Liver (tissue), 9 donors: Measurements from ENCODE around the gene PITPNM3. TPM values are rescaled to one million over a fixed set of nuclear protein-coding genes. Genes with fewer than 3 reads are reported as not detected.

Source experiments
- DNase-seq: peaks from one replicate; pipeline ENCODE4 v3.0.0-alpha.2; 2017; ENCODE audit warnings: low spot score
- H3K27ac ChIP-seq, 2 donors: one replicate each; pipeline ENCODE4 v1.7.0; 2013; ENCODE audit warnings: inconsistent platforms in 2 of 2, low read length in 2 of 2, control low read depth in 1 of 2, low read depth in 1 of 2, mild to moderate bottlenecking in 1 of 2
- H3K27me3 ChIP-seq, 4 donors: one replicate each; pipeline versions ENCODE4 v1.6.1 to v1.7.0; 2013; ENCODE audit warnings: low read length in 3 of 4, inconsistent platforms in 1 of 4, mild to moderate bottlenecking in 1 of 4, moderate library complexity in 1 of 4; ENCODE audit not compliant: control insufficient read depth in 4 of 4, insufficient read depth in 4 of 4
- H3K36me3 ChIP-seq, 4 donors: one replicate each; pipeline versions ENCODE4 v1.6.1 to v1.7.0; 2013; ENCODE audit warnings: low read length in 3 of 4, mild to moderate bottlenecking in 3 of 4, low read depth in 1 of 4, moderate library complexity in 1 of 4; ENCODE audit not compliant: control insufficient read depth in 4 of 4, insufficient read depth in 3 of 4
- H3K4me1 ChIP-seq, 4 donors: one replicate each; pipeline versions ENCODE4 v1.6.1 to v1.7.0; 2013; ENCODE audit warnings: low read length in 3 of 4, mild to moderate bottlenecking in 3 of 4, moderate library complexity in 1 of 4; ENCODE audit not compliant: control insufficient read depth in 4 of 4, insufficient read depth in 4 of 4
- H3K4me3 ChIP-seq, 3 donors: one replicate each; pipeline versions ENCODE4 v1.6.1 to v1.7.0; 2013; ENCODE audit warnings: low read length in 3 of 3, control low read depth in 1 of 3, low read depth in 1 of 3, mild to moderate bottlenecking in 1 of 3
- H3K9ac ChIP-seq, 2 donors: one replicate each; pipeline ENCODE4 v1.7.0; 2013; ENCODE audit warnings: low read length in 2 of 2, mild to moderate bottlenecking in 2 of 2, moderate library complexity in 2 of 2, control low read depth in 1 of 2, low read depth in 1 of 2
- H3K9me3 ChIP-seq, 4 donors: one replicate each; pipeline versions ENCODE4 v1.6.1 to v1.7.0; 2013; ENCODE audit warnings: low read length in 3 of 4; ENCODE audit not compliant: control insufficient read depth in 4 of 4
- EGR1 ChIP-seq, 2 donors: IDR thresholded peaks; 2 replicates each; pipeline ENCODE4 v1.6.1; 2016 to 2018; ENCODE audit warnings: antibody characterized with exemption in 2 of 2, low read depth in 2 of 2
- FOXA1 ChIP-seq: IDR thresholded peaks from 2 replicates; pipeline ENCODE4 v1.6.1; 2016; ENCODE audit warnings: antibody characterized with exemption
- FOXA2 ChIP-seq: IDR thresholded peaks from 2 replicates; pipeline ENCODE4 v1.6.1; 2016; ENCODE audit warnings: antibody characterized with exemption
- GABPA ChIP-seq, 2 donors: IDR thresholded peaks in 1 of 2; conservative IDR thresholded peaks in 1 of 2; 2 replicates each; pipeline ENCODE4 v1.6.1; 2016; ENCODE audit warnings: antibody characterized with exemption in 2 of 2, mild to moderate bottlenecking in 1 of 2, moderate library complexity in 1 of 2
- HNF4A ChIP-seq, 2 donors: conservative IDR thresholded peaks; 2 replicates each; pipeline ENCODE4 v1.6.1; 2016; ENCODE audit warnings: antibody characterized with exemption in 2 of 2, mild to moderate bottlenecking in 2 of 2
- HNF4G ChIP-seq: IDR thresholded peaks from 2 replicates; pipeline ENCODE4 v1.6.1; 2016; ENCODE audit warnings: antibody characterized with exemption
- JUND ChIP-seq, 2 donors: IDR thresholded peaks; 2 replicates each; pipeline ENCODE4 v1.6.1; 2016; ENCODE audit warnings: antibody characterized with exemption in 2 of 2
- NR2F2 ChIP-seq: IDR thresholded peaks from 2 replicates; pipeline ENCODE4 v1.6.1; 2016; ENCODE audit warnings: antibody characterized with exemption
- RAD21 ChIP-seq, 2 donors: IDR thresholded peaks; 2 replicates each; pipeline ENCODE4 v1.6.1; 2016; ENCODE audit warnings: antibody characterized with exemption in 2 of 2, mild to moderate bottlenecking in 2 of 2
- RXRA ChIP-seq, 2 donors: IDR thresholded peaks; 2 replicates each; pipeline ENCODE4 v1.6.1; 2017 to 2018; ENCODE audit warnings: antibody characterized with exemption in 2 of 2, mild to moderate bottlenecking in 1 of 2
- TAF1 ChIP-seq: conservative IDR thresholded peaks from 2 replicates; pipeline ENCODE4 v1.6.1; 2016; ENCODE audit warnings: antibody characterized with exemption, mild to moderate bottlenecking
- YY1 ChIP-seq: IDR thresholded peaks from 2 replicates; pipeline ENCODE4 v1.6.1; 2016; ENCODE audit warnings: antibody characterized with exemption, mild to moderate bottlenecking
- WGBS: extraction: QIAGEN DNeasy Blood & Tissue Kit; methylation state at CpG from one replicate; pipeline ENCODE4 v1.1.7; 2013; 5-methylcytosine and 5-hydroxymethylcytosine counted together
- polyA plus RNA-seq, 2 donors: library from polyadenylated mRNA; stranded (reverse) in 1 of 2; unstranded in 1 of 2; fragments of 200-250 nt in 1 of 2; fragments of >200 nt in 1 of 2; fragmentation: Nextera tagmentation in 1 of 2; extraction: Ambion mirVana in 1 of 2; gene quantifications; one replicate each; pipeline versions ENCODE4 v1.2.1 to v1.2.3, GENCODE V29; 2013 to 2015
- total RNA-seq, 2 donors: library from RNA; depleted of rRNA; stranded (reverse); fragments of >200 nt; gene quantifications; one replicate each; pipeline ENCODE4 v1.2.3, GENCODE V29; 2014
- TF ChIP-seq, protein P1 (sequence below): IDR thresholded peaks from 2 replicates; pipeline ENCODE4 v1.6.1; 2016; ENCODE audit warnings: antibody characterized with exemption
- TF ChIP-seq, protein P2 (sequence below): IDR thresholded peaks from 2 replicates; pipeline ENCODE4 v1.6.1; 2016; ENCODE audit warnings: antibody characterized with exemption
- TF ChIP-seq, protein P3 (sequence below): IDR thresholded peaks from 2 replicates; pipeline ENCODE4 v1.6.1; 2016; ENCODE audit warnings: antibody characterized with exemption
- TF ChIP-seq, protein P4 (sequence below): IDR thresholded peaks from 2 replicates; pipeline ENCODE4 v1.6.1; 2016; ENCODE audit warnings: antibody characterized with exemption, mild to moderate bottlenecking
- donor health status: healthy.
- donor health status: healthy.
- donor health status: healthy.
- donor health status: healthy.
- donor health status: healthy.

Gene PITPNM3
- total and polyA plus RNA-seq, 4 donors = 1.5 to 5.0 (median 1.8) TPM

DNA sequence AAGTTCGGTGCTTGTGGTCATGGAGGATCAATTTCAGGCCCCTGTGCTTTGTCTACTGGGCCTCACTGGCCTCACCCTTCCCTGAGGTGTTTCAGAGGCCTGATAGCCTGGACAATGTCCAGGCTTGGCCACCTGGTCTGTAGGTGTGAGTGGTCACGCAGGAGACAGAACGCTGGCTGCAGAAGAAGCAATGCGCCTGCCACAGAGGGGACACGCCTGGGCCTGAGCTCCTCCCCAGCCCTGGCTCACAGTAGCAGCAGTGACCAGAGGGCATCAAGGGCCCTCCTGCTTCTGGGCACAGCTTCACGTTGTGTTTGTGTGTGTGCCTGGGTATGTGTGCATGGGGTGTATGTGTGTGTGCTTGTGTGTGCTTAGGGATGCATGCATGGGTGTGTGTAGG is 1.9 kb upstream of the PITPNM3 start:
- peaks cover 0 to 4% (median 1%) of the 10 kb centered on the region in 4 donors for H3K27me3 ChIP-seq
- H3K4me3 ChIP-seq = no peak overlapping the region
- no peaks in the 10 kb centered on the region for H3K36me3 ChIP-seq
- H3K4me1 ChIP-seq = peaks cover 2 to 14% (median 10%) of the 10 kb centered on the region in 4 donors
- H3K9ac ChIP-seq = no peak overlapping the region
- no peaks in the 10 kb centered on the region for H3K9me3 ChIP-seq
- no peak for TF ChIP-seq HNF4G
- TF ChIP-seq, protein P1, sequence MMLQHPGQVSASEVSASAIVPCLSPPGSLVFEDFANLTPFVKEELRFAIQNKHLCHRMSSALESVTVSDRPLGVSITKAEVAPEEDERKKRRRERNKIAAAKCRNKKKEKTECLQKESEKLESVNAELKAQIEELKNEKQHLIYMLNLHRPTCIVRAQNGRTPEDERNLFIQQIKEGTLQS = no peak
- TF ChIP-seq RXRA (IDR thresholded peaks at IDR 0.05) = no peak
- no peak for TF ChIP-seq JUND (IDR thresholded peaks at IDR 0.05)
- TF ChIP-seq FOXA1 = no peak
- TF ChIP-seq, protein P2, sequence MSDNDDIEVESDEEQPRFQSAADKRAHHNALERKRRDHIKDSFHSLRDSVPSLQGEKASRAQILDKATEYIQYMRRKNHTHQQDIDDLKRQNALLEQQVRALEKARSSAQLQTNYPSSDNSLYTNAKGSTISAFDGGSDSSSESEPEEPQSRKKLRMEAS = no peak
- WGBS = 89% methylated on average over 6 of the region's 6 CpGs
- no peak overlapping the region for H3K27ac ChIP-seq
- DNase-seq = no peak

DNA sequence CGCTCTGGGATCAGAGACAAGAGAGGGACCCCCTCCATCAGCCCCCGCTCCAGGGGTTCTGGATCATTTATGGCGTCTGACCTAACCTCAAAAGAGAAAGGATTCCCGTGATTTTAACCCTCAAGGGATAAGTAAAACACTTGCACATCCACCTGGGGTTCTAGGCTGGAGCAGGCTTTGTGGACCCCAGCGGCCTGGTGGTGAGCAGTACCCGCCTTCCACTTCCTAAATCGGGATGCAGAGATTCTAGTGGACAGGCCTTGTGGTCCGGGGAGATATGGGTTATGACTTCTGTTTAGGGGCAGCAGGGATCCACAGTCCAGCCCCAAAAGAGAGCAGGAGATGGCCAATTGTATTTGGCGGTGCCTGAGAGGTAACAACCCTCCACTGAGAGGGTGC is 684 bp upstream of the PITPNM3 start:
- Histone ChIP-seq H3K36me3 (no peaks in the 10 kb centered on the region), H3K4me1 (peaks cover 2 to 14% (median 10%) of the 10 kb centered on the region in 4 donors), H3K27me3 (peaks cover 0 to 4% (median 1%) of the 10 kb centered on the region in 4 donors), H3K9me3 (no peaks in the 10 kb centered on the region), H3K27ac (no peak overlapping the region), H3K9ac (no peak overlapping the region), H3K4me3 (peak overlapping the region in 1 of 3 donors; percentile 60)
- DNase-seq = no peak
- WGBS = 57% methylated on average over 9 of the region's 9 CpGs
- TF ChIP-seq FOXA2 (no peak), RXRA (IDR thresholded peaks at IDR 0.05) (no peak), HNF4A (conservative IDR thresholded peaks at IDR 0.05) (no peak), GABPA (IDR thresholded peaks at IDR 0.05 in 1 of 2, conservative IDR thresholded peaks at IDR 0.05 in 1 of 2) (no peak), NR2F2 (no peak), FOXA1 (no peak), YY1 (no peak), JUND (IDR thresholded peaks at IDR 0.05) (no peak), HNF4G (no peak), EGR1 (IDR thresholded peaks at IDR 0.05; ENCODE audit: low read depth in 2 of 2) (no peak), RAD21 (IDR thresholded peaks at IDR 0.05) (no peak), TAF1 (no peak)
- TF ChIP-seq, protein P1 = no peak
- TF ChIP-seq, protein P3, sequence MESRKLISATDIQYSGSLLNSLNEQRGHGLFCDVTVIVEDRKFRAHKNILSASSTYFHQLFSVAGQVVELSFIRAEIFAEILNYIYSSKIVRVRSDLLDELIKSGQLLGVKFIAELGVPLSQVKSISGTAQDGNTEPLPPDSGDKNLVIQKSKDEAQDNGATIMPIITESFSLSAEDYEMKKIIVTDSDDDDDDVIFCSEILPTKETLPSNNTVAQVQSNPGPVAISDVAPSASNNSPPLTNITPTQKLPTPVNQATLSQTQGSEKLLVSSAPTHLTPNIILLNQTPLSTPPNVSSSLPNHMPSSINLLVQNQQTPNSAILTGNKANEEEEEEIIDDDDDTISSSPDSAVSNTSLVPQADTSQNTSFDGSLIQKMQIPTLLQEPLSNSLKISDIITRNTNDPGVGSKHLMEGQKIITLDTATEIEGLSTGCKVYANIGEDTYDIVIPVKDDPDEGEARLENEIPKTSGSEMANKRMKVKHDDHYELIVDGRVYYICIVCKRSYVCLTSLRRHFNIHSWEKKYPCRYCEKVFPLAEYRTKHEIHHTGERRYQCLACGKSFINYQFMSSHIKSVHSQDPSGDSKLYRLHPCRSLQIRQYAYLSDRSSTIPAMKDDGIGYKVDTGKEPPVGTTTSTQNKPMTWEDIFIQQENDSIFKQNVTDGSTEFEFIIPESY = no peak
- TF ChIP-seq, protein P2 = no peak
- TF ChIP-seq, protein P4, sequence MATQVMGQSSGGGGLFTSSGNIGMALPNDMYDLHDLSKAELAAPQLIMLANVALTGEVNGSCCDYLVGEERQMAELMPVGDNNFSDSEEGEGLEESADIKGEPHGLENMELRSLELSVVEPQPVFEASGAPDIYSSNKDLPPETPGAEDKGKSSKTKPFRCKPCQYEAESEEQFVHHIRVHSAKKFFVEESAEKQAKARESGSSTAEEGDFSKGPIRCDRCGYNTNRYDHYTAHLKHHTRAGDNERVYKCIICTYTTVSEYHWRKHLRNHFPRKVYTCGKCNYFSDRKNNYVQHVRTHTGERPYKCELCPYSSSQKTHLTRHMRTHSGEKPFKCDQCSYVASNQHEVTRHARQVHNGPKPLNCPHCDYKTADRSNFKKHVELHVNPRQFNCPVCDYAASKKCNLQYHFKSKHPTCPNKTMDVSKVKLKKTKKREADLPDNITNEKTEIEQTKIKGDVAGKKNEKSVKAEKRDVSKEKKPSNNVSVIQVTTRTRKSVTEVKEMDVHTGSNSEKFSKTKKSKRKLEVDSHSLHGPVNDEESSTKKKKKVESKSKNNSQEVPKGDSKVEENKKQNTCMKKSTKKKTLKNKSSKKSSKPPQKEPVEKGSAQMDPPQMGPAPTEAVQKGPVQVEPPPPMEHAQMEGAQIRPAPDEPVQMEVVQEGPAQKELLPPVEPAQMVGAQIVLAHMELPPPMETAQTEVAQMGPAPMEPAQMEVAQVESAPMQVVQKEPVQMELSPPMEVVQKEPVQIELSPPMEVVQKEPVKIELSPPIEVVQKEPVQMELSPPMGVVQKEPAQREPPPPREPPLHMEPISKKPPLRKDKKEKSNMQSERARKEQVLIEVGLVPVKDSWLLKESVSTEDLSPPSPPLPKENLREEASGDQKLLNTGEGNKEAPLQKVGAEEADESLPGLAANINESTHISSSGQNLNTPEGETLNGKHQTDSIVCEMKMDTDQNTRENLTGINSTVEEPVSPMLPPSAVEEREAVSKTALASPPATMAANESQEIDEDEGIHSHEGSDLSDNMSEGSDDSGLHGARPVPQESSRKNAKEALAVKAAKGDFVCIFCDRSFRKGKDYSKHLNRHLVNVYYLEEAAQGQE = no peak
